ENCODE results near the gene NPSR1. TPM values are rescaled to one million over a fixed set of nuclear protein-coding genes. Genes with fewer than 3 reads are reported as not detected.

NPSR1 gene
- total and polyA plus RNA-seq, 12 donors = not detected

DNA sequence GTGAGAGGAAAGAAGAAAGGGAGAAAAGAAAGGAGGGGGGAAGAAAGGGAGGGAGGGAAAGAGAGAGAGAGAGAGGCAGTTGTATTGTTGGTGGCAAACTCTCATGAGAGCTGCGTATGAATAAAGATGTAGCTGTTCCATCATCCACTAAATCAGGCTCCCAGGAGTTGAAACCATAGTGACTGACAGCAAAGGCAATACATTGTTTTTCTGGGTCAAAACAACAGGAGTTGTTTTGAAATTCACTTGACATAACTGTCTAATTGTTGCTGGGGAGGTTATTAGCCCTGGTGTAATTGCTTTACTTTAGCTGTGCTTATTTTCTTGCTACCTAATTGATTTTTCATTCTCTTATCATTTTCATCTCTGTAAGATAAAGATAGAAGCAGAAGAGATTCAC, 173.4 kb downstream of the NPSR1 start:
- Histone ChIP-seq H3K9me3 (no peaks in the 10 kb centered on the region), H3K27ac (no peak overlapping the region), H3K27me3 (no peaks in the 10 kb centered on the region), H3K4me3 (no peak overlapping the region), H3K36me3 (no peaks in the 10 kb centered on the region), H3K4me1 (no peaks in the 10 kb centered on the region)
- no peak for ATAC-seq
- intact Hi-C loops (cut with DNase I) = no loop called here
- TF ChIP-seq, protein P1, sequence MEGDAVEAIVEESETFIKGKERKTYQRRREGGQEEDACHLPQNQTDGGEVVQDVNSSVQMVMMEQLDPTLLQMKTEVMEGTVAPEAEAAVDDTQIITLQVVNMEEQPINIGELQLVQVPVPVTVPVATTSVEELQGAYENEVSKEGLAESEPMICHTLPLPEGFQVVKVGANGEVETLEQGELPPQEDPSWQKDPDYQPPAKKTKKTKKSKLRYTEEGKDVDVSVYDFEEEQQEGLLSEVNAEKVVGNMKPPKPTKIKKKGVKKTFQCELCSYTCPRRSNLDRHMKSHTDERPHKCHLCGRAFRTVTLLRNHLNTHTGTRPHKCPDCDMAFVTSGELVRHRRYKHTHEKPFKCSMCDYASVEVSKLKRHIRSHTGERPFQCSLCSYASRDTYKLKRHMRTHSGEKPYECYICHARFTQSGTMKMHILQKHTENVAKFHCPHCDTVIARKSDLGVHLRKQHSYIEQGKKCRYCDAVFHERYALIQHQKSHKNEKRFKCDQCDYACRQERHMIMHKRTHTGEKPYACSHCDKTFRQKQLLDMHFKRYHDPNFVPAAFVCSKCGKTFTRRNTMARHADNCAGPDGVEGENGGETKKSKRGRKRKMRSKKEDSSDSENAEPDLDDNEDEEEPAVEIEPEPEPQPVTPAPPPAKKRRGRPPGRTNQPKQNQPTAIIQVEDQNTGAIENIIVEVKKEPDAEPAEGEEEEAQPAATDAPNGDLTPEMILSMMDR (IDR thresholded peaks at IDR 0.05) = no peak
- no peak for DNase-seq
- 91% methylated on average over 1 of the region's 1 CpG for WGBS, 2 donors

DNA sequence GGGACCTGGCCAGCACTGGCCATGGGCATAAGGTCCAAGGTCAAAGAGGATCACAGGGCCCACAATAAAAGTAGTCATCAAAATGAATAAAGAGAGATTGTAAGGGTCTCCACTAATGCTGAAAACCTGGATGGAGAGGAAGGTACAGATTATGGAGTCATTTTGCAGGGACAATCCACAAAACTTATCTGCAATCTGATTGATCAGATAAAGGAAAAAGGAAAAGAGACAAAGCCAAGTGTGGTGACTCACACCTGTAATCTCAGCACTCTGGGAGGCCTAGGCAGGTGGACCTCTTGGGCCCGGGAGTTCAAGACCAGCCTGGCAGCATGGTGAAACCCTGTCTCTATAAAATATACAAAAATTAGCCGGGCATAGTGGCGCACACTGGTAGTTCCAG, 174.0 kb downstream of the NPSR1 start:
- TF ChIP-seq, protein P1 (IDR thresholded peaks at IDR 0.05) = no peak
- Histone ChIP-seq H3K27ac (no peak overlapping the region), H3K4me1 (no peaks in the 10 kb centered on the region), H3K27me3 (no peaks in the 10 kb centered on the region), H3K36me3 (no peaks in the 10 kb centered on the region), H3K9me3 (no peaks in the 10 kb centered on the region), H3K4me3 (no peak overlapping the region)
- 91 to 96% methylated on average over 3 of the region's 3 CpGs for WGBS, 2 donors
- ATAC-seq (no peak), DNase-seq (no peak)
- intact Hi-C loops (cut with DNase I) = no loop called here

DNA sequence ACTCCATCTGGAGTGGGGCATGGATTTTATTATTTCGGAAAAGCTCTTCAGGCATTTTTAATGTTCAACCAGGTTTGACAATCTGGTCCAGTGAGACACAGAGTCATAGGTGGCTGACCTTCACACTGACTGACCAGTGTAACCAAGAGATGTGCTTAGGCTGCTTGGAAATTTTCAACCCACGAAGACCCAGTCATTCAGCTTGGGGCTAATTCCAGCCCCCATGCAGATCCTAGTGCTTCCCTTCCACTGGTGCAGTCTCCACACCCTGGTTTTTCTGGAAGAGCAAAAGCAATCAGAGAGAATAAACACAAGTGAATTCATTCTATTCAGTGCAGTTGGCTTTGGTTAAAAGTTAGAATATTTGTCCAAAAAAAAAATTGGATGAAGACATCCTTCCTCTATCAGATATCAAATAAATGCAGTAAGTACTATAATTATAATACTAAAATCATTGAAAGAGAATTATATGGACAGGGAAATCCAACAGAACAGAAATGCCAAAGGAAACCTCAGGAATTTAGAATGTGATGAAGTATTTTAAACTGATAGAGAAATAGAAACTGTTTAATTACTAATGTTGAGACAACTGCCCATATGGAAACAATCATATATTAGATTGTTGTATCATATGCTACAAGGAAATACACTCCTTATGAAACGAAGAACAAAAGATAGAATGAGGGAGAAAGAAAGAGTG, 178.0 kb downstream of the NPSR1 start:
- Histone ChIP-seq H3K27ac (no peak overlapping the region), H3K9me3 (no peaks in the 10 kb centered on the region), H3K27me3 (peaks cover 0 to 5% (median 0%) of the 10 kb centered on the region in 7 donors), H3K4me1 (no peaks in the 10 kb centered on the region), H3K4me3 (no peak overlapping the region), H3K36me3 (no peaks in the 10 kb centered on the region)
- 71 to 72% methylated on average over 3 of the region's 3 CpGs for WGBS, 2 donors
- intact Hi-C loops (cut with DNase I) = no loop called here
- DNase-seq (no peak), ATAC-seq (no peak)
- TF ChIP-seq, protein P1 (IDR thresholded peaks at IDR 0.05) = no peak

DNA sequence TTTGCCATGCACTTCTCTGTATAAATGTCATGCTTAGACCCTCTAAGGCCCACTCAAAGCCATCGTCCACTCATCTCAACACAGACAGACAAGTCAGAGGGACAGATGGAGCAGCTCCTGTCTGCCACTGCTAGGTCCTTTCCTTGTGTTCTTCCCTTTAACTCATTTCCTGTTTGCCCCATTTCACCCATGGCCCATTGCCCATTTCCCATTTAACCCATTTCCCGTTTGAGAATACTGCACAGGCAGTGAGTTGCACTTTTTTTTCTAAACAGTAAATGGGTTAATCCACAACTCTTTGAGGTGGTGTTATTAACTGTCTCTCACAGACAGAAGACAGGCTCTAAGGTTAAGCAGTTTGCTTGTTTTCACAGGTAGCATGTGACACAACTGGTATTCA, 179.3 kb downstream of the NPSR1 start:
- TF ChIP-seq, protein P1 (IDR thresholded peaks at IDR 0.05) = no peak
- Histone ChIP-seq H3K27ac (no peak overlapping the region), H3K4me1 (no peaks in the 10 kb centered on the region), H3K27me3 (peaks cover 0 to 5% (median 0%) of the 10 kb centered on the region in 7 donors), H3K4me3 (no peak overlapping the region), H3K9me3 (no peaks in the 10 kb centered on the region), H3K36me3 (no peaks in the 10 kb centered on the region)
- WGBS, 2 donors = 52 to 61% methylated on average over 2 of the region's 2 CpGs
- DNase-seq (no peak), ATAC-seq (no peak)
- intact Hi-C loops (cut with DNase I) = no loop called here
